OCI-LY1 (cell line): ENCODE measurements around the gene CEP85.

Experiments used
- H2AFZ ChIP-seq: fragments of 200-600 bp; sonication (generic), shearing (Covaris generic); 2 replicates; pipeline ENCODE4 v1.6.0; 2014; ENCODE audit warnings: antibody characterized with exemption, mild to moderate bottlenecking, low read length
- H3F3A ChIP-seq: fragments of 200-600 bp; sonication (generic), shearing (Covaris generic); 2 replicates; pipeline ENCODE4 v1.6.0; 2014; ENCODE audit warnings: mild to moderate bottlenecking, antibody characterized with exemption, low read length, moderate library complexity; ENCODE audit not compliant: insufficient read depth
- H3K27ac ChIP-seq: fragments of 200-600 bp; sonication (generic); 2 replicates; pipeline ENCODE4 v1.5.1; 2014; ENCODE audit warnings: low read length, mixed run types, mild to moderate bottlenecking, low read depth; ENCODE audit not compliant: poor library complexity, severe bottlenecking
- H3K27me3 ChIP-seq: fragments of 200-600 bp; sonication (generic); 2 replicates; pipeline ENCODE4 v1.6.0; 2014; ENCODE audit warnings: antibody characterized with exemption, mild to moderate bottlenecking, low read length, moderate library complexity; ENCODE audit not compliant: insufficient read depth
- H3K36me3 ChIP-seq: fragments of 200-600 bp; sonication (generic); 2 replicates; pipeline ENCODE4 v1.6.1; 2014; ENCODE audit warnings: mild to moderate bottlenecking, antibody characterized with exemption, low read length, moderate library complexity, mixed read lengths; ENCODE audit not compliant: insufficient read depth
- H3K4me1 ChIP-seq: fragments of 200-600 bp; sonication (generic); 2 replicates; pipeline ENCODE4 v1.5.1; 2014; ENCODE audit warnings: mild to moderate bottlenecking, low read length, moderate library complexity; ENCODE audit not compliant: insufficient read depth, severe bottlenecking
- H3K4me2 ChIP-seq: fragments of 200-600 bp; sonication (generic), shearing (Covaris generic); 2 replicates; pipeline ENCODE4 v1.6.1; 2014; ENCODE audit warnings: low read length
- H3K4me3 ChIP-seq: fragments of 200-600 bp; sonication (generic); 2 replicates; pipeline ENCODE4 v1.5.1; 2014; ENCODE audit warnings: low read length, low read depth, mild to moderate bottlenecking, mixed read lengths; ENCODE audit not compliant: poor library complexity, severe bottlenecking
- H3K79me2 ChIP-seq: fragments of 200-600 bp; shearing (Covaris generic); 2 replicates; pipeline ENCODE4 v1.6.1; 2016; ENCODE audit warnings: mixed run types, low read length, mixed read lengths; ENCODE audit not compliant: insufficient read depth
- H3K9ac ChIP-seq: fragments of 200-600 bp; sonication (generic), shearing (Covaris generic); 2 replicates; pipeline ENCODE4 v1.6.1; 2014; ENCODE audit warnings: mild to moderate bottlenecking, low read length, mixed read lengths
- H3K9me2 ChIP-seq: fragments of 200-600 bp; sonication (generic), shearing (Covaris generic); 2 replicates; pipeline ENCODE4 v1.6.1; 2014; ENCODE audit warnings: low read depth, mild to moderate bottlenecking, low read length, mixed read lengths
- H3K9me3 ChIP-seq: fragments of 200-600 bp; shearing (Covaris generic); 2 replicates; pipeline ENCODE4 v1.6.1; 2014; ENCODE audit warnings: low read length, mixed read lengths
- H4K20me1 ChIP-seq: fragments of 200-600 bp; sonication (generic), shearing (Covaris generic); 2 replicates; pipeline ENCODE4 v1.6.0; 2016; ENCODE audit warnings: mild to moderate bottlenecking, low read length; ENCODE audit not compliant: insufficient read depth
- EZH2 ChIP-seq: fragments of 200-600 bp; sonication (generic), shearing (Covaris generic); IDR thresholded peaks from 2 replicates; pipeline ENCODE4 v1.8.0; 2017; ENCODE audit warnings: borderline replicate concordance, mixed run types, mild to moderate bottlenecking, antibody characterized with exemption, low read length, moderate library complexity, mixed read lengths
- TF ChIP-seq, protein P1 (sequence below): fragments of 200-600 bp; sonication (generic), shearing (Covaris generic); IDR thresholded peaks from 2 replicates; pipeline ENCODE4 v1.5.1; 2017; ENCODE audit warnings: mild to moderate bottlenecking, antibody characterized with exemption, low read length, moderate library complexity, mixed read lengths

The CEP85 gene

DNA sequence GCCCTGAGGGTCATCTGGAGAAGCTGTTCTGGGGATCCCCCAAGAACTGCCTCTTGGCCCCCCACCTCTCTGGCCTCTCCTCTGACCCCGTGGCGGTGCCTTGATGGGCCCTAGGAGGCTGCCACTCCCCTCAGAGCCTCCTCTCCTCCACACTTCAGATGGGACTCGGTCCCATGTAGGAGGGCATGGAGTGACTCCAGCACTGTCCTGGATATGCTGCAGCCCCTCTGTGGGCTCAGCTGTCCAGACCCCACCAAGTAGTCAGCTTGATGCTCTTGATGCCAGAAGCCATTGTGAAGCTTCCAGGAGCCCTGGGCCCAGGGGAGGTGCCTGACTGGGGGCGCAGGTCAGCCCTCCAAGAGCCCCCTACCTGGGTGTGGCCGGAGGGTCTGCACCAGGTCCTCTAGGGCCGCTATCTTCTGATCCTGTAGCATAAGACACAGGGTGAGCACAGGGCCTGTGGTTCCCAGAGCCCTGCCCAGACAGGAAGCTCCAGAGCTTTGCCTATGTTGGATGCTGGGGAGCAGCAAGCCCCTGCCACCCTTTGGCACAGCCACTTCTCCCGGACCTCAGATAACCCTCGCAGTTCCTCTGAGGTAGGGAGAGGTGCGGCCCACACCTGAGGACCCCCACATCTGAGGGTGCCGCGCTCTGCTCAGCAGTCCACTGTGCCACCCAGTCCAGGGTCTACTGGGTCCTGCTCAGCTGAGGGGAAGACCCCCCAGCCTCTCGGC, 63.2 kb downstream of the CEP85 start:
- no peak overlapping the region for H3K4me3 ChIP-seq
- H3K36me3 ChIP-seq = peaks cover 42% of the 10 kb centered on the region; the same call in 1 of the 2 replicates
- H2AFZ ChIP-seq = no peak overlapping the region
- H3K4me2 ChIP-seq = no peak overlapping the region
- no peaks in the 10 kb centered on the region for H3F3A ChIP-seq
- no peaks in the 10 kb centered on the region for H3K79me2 ChIP-seq
- H3K27me3 ChIP-seq = no peaks in the 10 kb centered on the region
- no peak overlapping the region for H3K27ac ChIP-seq
- H4K20me1 ChIP-seq = no peaks in the 10 kb centered on the region
- H3K9me2 ChIP-seq = no peaks in the 10 kb centered on the region
- peaks cover 40% of the 10 kb centered on the region for H3K4me1 ChIP-seq
- TF ChIP-seq, protein P1, sequence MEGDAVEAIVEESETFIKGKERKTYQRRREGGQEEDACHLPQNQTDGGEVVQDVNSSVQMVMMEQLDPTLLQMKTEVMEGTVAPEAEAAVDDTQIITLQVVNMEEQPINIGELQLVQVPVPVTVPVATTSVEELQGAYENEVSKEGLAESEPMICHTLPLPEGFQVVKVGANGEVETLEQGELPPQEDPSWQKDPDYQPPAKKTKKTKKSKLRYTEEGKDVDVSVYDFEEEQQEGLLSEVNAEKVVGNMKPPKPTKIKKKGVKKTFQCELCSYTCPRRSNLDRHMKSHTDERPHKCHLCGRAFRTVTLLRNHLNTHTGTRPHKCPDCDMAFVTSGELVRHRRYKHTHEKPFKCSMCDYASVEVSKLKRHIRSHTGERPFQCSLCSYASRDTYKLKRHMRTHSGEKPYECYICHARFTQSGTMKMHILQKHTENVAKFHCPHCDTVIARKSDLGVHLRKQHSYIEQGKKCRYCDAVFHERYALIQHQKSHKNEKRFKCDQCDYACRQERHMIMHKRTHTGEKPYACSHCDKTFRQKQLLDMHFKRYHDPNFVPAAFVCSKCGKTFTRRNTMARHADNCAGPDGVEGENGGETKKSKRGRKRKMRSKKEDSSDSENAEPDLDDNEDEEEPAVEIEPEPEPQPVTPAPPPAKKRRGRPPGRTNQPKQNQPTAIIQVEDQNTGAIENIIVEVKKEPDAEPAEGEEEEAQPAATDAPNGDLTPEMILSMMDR = no peak
- no peak for TF ChIP-seq EZH2
- no peak overlapping the region for H3K9ac ChIP-seq
- H3K9me3 ChIP-seq = no peaks in the 10 kb centered on the region

DNA sequence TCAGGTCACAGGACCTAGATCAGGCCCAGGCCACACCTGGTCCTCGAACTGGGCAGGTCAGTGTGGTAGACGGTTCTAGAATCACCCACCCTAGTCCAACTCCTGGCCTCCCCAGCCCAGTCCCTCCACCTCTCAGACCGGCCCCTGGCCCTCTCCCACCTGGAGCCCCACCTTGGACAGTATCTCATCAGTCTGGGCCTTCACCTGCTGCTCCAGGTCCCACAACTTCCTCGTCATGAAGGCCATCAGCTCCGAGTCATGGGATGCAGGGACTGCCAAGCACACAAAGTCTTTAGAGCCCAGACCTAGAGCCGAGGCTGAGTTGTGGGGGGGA, 63.8 kb downstream of the CEP85 start:
- Histone ChIP-seq H3K27me3 (no peaks in the 10 kb centered on the region), H3K9ac (no peak overlapping the region), H3K79me2 (no peaks in the 10 kb centered on the region), H3K36me3 (peaks cover 41% of the 10 kb centered on the region; the same call in 1 of the 2 replicates), H3K27ac (peak overlapping the region; percentile 20), H3K4me3 (no peak overlapping the region), H3K4me1 (peaks cover 37% of the 10 kb centered on the region), H3K9me3 (no peaks in the 10 kb centered on the region), H3F3A (no peaks in the 10 kb centered on the region), H4K20me1 (no peaks in the 10 kb centered on the region), H3K4me2 (no peak overlapping the region), H2AFZ (no peak overlapping the region), H3K9me2 (no peaks in the 10 kb centered on the region)
- TF ChIP-seq EZH2 = no peak
- TF ChIP-seq, protein P1 = no peak

GRCh38 chr1:26300578-26301275, 66.7 kb downstream of the CEP85 start:
- Histone ChIP-seq H3K9me2 (no peaks in the 10 kb centered on the region), H2AFZ (no peak overlapping the region), H3K4me2 (peak overlapping the region; percentile 5; the same call in 1 of the 2 replicates), H3K9me3 (no peaks in the 10 kb centered on the region), H3K79me2 (peaks cover 10% of the 10 kb centered on the region), H3K36me3 (peaks cover 33% of the 10 kb centered on the region; the same call in 1 of the 2 replicates), H3K9ac (peak overlapping the region; percentile 19; the same call in 1 of the 2 replicates), H3K27me3 (no peaks in the 10 kb centered on the region), H3K27ac (peak overlapping the region; percentile 75), H3K4me3 (no peak overlapping the region), H3K4me1 (peaks cover 56% of the 10 kb centered on the region), H3F3A (no peaks in the 10 kb centered on the region), H4K20me1 (no peaks in the 10 kb centered on the region)
- TF ChIP-seq, protein P1 = no peak
- TF ChIP-seq EZH2 = no peak
